Vagina (tissue), 2 donors: ENCODE measurements around the gene NUDT4B.
"Not testable (repeated sequence)": the region's sequence is repeated elsewhere in the genome, so short reads cannot be mapped to it uniquely, and the experiment has no call there.

Source experiments
- CTCF ChIP-seq, 3 experiments: fragments of 450-650 bp in 2 of 3; fragments of 200-600 bp in 1 of 3; sonication (generic) in 1 of 3; IDR thresholded peaks; one replicate each; pipeline ENCODE4 v1.5.1; 2017 to 2019; ENCODE audit warnings: antibody characterized with exemption in 3 of 3, mild to moderate bottlenecking in 2 of 3, moderate library complexity in 2 of 3
- POLR2AphosphoS5 ChIP-seq, 2 donors: sonication (generic); formaldehyde crosslinking; IDR thresholded peaks; one replicate each; pipeline ENCODE4 v1.9.0; 2017; ENCODE audit warnings: antibody characterized with exemption in 2 of 2, mild to moderate bottlenecking in 2 of 2, low read depth in 1 of 2; ENCODE audit not compliant: insufficient read depth in 1 of 2

- TF ChIP-seq CTCF (IDR thresholded peaks at IDR 0.05); POLR2AphosphoS5 (IDR thresholded peaks at IDR 0.05; ENCODE audit: insufficient read depth in 1 of 2, low read depth in 1 of 2): not testable (repeated sequence)
These were observed 36.2 kb upstream of the NUDT4B start for GRCh38 chr1:148712353-148712752.
